ENCODE results near the gene ZFAND2B. TPM values are rescaled to one million over a fixed set of nuclear protein-coding genes. Genes with fewer than 3 reads are reported as not detected.

Gene ZFAND2B
- total RNA-seq, 1 experiment from 2014 or later, result 47.5 TPM

DNA sequence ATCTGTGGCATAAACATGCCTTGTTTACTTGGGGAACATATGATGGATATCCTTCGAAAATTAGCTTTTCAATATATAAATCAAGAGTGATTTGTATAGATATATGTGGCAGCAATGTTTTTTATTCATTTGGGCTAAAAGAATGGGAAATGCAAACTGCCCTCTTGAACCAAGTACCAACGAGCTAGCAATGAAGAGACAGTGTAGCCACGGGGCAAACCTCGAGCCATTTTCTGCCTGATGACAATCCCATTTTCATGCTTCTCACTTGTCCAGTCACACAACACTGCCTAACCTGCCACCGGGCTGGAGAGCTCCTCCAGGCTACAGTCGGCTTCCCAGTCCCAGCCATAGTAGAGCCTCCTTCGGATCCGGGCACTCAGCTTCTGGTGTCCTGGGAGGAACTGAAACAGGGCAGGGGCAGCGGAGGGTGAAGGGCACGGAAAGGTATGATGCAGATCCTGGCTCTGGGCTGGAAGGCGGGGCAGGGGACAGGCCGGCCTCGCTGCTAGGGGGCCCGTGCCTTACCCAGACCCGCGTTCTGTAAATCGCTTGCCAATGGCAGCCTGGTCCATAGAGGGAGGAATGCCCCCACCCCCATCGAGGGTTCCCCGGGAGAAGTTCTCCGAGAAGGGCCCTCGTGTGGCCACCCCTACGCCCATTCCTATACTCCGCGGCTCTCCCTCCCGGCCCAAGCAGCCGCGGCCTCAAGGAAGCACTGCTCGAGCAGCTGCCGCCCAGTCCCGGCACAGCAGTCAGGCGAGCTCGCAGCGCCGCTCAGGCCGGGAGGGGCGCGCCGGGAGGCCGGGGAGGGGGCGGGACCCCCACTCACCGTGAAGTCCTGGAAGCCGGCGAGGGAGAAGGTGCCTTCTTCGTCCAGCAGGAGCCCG, 30.4 kb upstream of the ZFAND2B start:
- POLR2A ChIA-PET (ENCODE audit: unreplicated experiment), result interaction anchor here (0.6 kb wide), 2 partner anchors 42 to 117 kb away, joined by 3 to 4 read pairs; no protein-coding TSS in a partner anchor
- CTCF ChIA-PET, result interaction anchor here (0.8 to 0.9 kb wide), 4 partner anchors 41 to 119 kb away, joined by 3 to 5 read pairs (median 4); no protein-coding TSS in a partner anchor
- DNase-seq (peak; percentile 26), ATAC-seq (peak; percentile 41)
- peaks cover 50% of the 10 kb centered on the region for H3K79me2 ChIP-seq (ENCODE audit: low read length)
- intact Hi-C loops (cut with micrococcal nuclease), result loop anchor here (1.0 to 5.0 kb wide), 2 partner anchors 16 to 121 kb away; partner anchors contain the start of gene NHEJ1
- peaks cover 22% of the 10 kb centered on the region; the same call in 1 of the 2 replicates for H3K36me3 ChIP-seq (ENCODE audit: low read depth, low read length)
- peaks cover 4% of the 10 kb centered on the region; the same call in 1 of the 2 replicates for H4K20me1 ChIP-seq (ENCODE audit: low read length)
- no peak for TF ChIP-seq EZH2 (IDR thresholded peaks at IDR 0.05; ENCODE audit: low read length, unreplicated experiment)
- TF ChIP-seq, protein P1, sequence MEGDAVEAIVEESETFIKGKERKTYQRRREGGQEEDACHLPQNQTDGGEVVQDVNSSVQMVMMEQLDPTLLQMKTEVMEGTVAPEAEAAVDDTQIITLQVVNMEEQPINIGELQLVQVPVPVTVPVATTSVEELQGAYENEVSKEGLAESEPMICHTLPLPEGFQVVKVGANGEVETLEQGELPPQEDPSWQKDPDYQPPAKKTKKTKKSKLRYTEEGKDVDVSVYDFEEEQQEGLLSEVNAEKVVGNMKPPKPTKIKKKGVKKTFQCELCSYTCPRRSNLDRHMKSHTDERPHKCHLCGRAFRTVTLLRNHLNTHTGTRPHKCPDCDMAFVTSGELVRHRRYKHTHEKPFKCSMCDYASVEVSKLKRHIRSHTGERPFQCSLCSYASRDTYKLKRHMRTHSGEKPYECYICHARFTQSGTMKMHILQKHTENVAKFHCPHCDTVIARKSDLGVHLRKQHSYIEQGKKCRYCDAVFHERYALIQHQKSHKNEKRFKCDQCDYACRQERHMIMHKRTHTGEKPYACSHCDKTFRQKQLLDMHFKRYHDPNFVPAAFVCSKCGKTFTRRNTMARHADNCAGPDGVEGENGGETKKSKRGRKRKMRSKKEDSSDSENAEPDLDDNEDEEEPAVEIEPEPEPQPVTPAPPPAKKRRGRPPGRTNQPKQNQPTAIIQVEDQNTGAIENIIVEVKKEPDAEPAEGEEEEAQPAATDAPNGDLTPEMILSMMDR (conservative IDR thresholded peaks at IDR 0.05; ENCODE audit: low read depth, low read length), result no peak; the same call in 1 of the 2 replicates
- no peak for TF ChIP-seq EZH2phosphoT487 (IDR thresholded peaks at IDR 0.05; ENCODE audit: borderline replicate concordance, low read length)
- peaks cover 24% of the 10 kb centered on the region for H3K4me1 ChIP-seq (ENCODE audit: insufficient read depth, low read length)
- peak overlapping the region; percentile 94 for H3K27ac ChIP-seq (ENCODE audit: low read length)
- BruUV-seq (replicated peaks), result TSS peak; percentile 24
- H3K4me3 ChIP-seq (ENCODE audit: low read length), result peak overlapping the region; percentile 83
- peak overlapping the region; percentile 98 for H3K4me2 ChIP-seq (ENCODE audit: low read length)
- H3K9ac ChIP-seq (ENCODE audit: low read length), result peak overlapping the region; percentile 87
- H3K9me3 ChIP-seq (ENCODE audit: low read length), result no peaks in the 10 kb centered on the region
- H3K27me3 ChIP-seq (ENCODE audit: low read length), result no peaks in the 10 kb centered on the region
- peaks cover 5% of the 10 kb centered on the region for H3F3A ChIP-seq (ENCODE audit: low read length, unreplicated experiment)
- H2AFZ ChIP-seq (ENCODE audit: low read length), result peak overlapping the region; percentile 93
- no peaks in the 10 kb centered on the region for H3K9me2 ChIP-seq (replicated peaks; ENCODE audit: low read length)

DNA sequence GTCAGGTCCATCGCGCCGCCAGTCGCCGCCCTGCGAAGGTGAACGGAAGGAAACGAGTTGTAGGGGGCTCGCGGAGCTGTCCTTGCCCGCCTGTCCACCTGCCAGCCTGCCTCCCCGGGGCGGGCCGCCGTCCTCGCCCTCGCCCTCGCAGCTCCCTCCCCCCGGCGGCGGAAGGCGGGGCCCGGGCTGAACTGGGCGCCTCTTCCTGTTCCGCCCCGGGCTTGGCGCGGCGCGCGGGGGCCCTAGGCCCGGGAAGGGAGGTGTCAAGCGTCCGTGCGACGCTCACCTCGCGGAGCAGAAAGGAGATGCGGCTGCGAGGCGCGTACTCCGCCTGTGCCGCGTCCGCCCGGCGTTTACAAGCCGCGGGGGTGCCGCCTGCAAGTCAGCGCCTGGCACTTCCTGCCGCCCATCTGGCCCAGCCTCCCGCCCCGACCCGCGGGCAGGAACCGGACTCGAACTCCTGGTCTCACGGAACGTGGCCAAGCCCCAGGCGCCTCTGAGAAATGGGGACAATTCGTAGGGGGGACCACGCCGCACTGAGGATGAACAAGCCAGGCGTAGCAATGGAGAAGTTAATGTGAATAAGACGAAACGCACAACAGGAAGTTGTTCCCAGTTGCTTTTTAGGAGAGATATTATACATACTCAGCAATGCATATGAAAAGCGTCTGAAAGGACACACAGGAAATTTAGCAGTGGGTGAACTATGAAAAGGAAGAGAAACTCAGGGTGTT, 29.6 kb upstream of the ZFAND2B start, which contains the start of gene CNPPD1:
TSS of gene CNPPD1 (minus strand) at position 108 of the 734 bp plus-strand sequence. CDS start at position 11, 97 bp downstream.
- DNase-seq, result peak; percentile 83
- peak; percentile 66 for ATAC-seq
- no peaks in the 10 kb centered on the region for H3K9me3 ChIP-seq (ENCODE audit: low read length)
- peak within 1 kb of the TSS; percentile 83 for H3K4me3 ChIP-seq (ENCODE audit: low read length)
- H3K9ac ChIP-seq (ENCODE audit: low read length), result peak within 1 kb of the TSS; percentile 87
- peaks cover 26% of the 10 kb centered on the region; the same call in 1 of the 2 replicates for H3K36me3 ChIP-seq (ENCODE audit: low read depth, low read length)
- peaks cover 4% of the 10 kb centered on the region; the same call in 1 of the 2 replicates for H4K20me1 ChIP-seq (ENCODE audit: low read length)
- peaks cover 24% of the 10 kb centered on the region for H3K4me1 ChIP-seq (ENCODE audit: insufficient read depth, low read length)
- H3K27ac ChIP-seq (ENCODE audit: low read length), result peak within 1 kb of the TSS; percentile 94
- intact Hi-C loops (cut with micrococcal nuclease), result loop anchor here (1.0 to 5.0 kb wide), 3 partner anchors 17 to 120 kb away; partner anchors contain the start of genes NHEJ1 and ZFAND2B
- TF ChIP-seq EZH2 (IDR thresholded peaks at IDR 0.05; ENCODE audit: low read length, unreplicated experiment) (no peak), EZH2phosphoT487 (IDR thresholded peaks at IDR 0.05; ENCODE audit: borderline replicate concordance, low read length) (no peak)
- TF ChIP-seq, protein P1 (conservative IDR thresholded peaks at IDR 0.05; ENCODE audit: low read depth, low read length), result no peak
- no peaks in the 10 kb centered on the region for H3K9me2 ChIP-seq (replicated peaks; ENCODE audit: low read length)
- BruUV-seq (replicated peaks), result TSS peak; percentile 18
- no peaks in the 10 kb centered on the region for H3K27me3 ChIP-seq (ENCODE audit: low read length)
- ChIA-PET CTCF (interaction anchor here (0.9 kb wide), 3 partner anchors 41 to 98 kb away, joined by 3 to 5 read pairs (median 4); no protein-coding TSS in a partner anchor), POLR2A (ENCODE audit: unreplicated experiment) (interaction anchor here (0.6 kb wide), 2 partner anchors 41 to 116 kb away, joined by 3 to 4 read pairs; no protein-coding TSS in a partner anchor)
- peaks cover 50% of the 10 kb centered on the region for H3K79me2 ChIP-seq (ENCODE audit: low read length)
- H3K4me2 ChIP-seq (ENCODE audit: low read length), result peak within 1 kb of the TSS; percentile 98
- peaks cover 5% of the 10 kb centered on the region for H3F3A ChIP-seq (ENCODE audit: low read length, unreplicated experiment)
- H2AFZ ChIP-seq (ENCODE audit: low read length), result peak within 1 kb of the TSS; percentile 93
